ENCODE results near the gene SPATA45.

DNA sequence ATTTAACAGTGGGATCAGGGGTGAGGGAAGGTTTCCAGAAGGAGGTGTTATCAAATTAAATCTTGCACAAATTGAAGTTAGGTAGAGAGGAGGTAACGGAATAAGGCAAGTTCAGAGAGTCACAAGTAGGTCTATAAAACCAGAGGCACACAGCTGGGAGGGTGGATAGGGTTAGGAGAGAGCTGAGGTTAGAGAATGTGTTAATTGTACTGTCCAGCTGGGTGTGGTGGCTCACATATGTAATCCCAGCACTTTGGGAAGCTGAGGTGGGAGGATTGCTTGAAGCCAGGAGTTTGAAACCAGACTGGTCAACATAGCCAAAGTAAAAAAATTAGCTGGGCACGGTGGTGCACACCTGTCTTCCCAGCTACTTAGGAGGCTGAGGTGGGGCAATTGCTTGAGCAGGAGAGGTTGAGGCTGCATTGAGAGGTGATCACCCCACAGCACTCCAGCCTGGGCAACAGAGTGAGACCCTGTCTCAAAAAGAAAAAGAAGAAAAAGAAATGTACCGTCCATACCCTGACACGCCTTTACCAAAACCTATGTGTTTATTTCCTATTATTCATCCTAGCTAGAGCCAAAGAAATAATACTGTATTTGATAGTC, 20.2 kb downstream of the SPATA45 start:
- TF ChIP-seq ZNF274 (IDR thresholded peaks at IDR 0.05; ENCODE audit: low read depth, low read length) (no peak), SUZ12 (IDR thresholded peaks at IDR 0.05; ENCODE audit: extremely low read depth, insufficient read depth, insufficient read length) (no peak), YY1 (IDR thresholded peaks at IDR 0.05; ENCODE audit: insufficient read depth, insufficient read length) (no peak)

Data from NT2/D1 (cell line).